CD14-positive monocyte (primary cell): ENCODE measurements around the gene EPHA2. TPM values are rescaled to one million over a fixed set of nuclear protein-coding genes. Genes with fewer than 3 reads are reported as not detected.

Experiments used
- DNase-seq, 3 donors: peaks; one replicate each; pipeline ENCODE4 v3.0.0-alpha.2; 2011 to 2022
- H2AFZ ChIP-seq: 2 replicates; pipeline ENCODE4 v1.6.0; 2012; ENCODE audit warnings: mild to moderate bottlenecking, low read depth, low read length, inconsistent platforms; ENCODE audit not compliant: insufficient read depth, poor library complexity, severe bottlenecking
- H3K27ac ChIP-seq, 2 donors: 1 replicate in 1 of 2; 2 replicates in 1 of 2; pipeline ENCODE4 v1.5.1; 2012 to 2013; ENCODE audit warnings: low read length in 2 of 2, control low read depth in 1 of 2, inconsistent platforms in 1 of 2, low read depth in 1 of 2, mild to moderate bottlenecking in 1 of 2
- H3K27me3 ChIP-seq, 2 donors: one replicate each; pipeline versions ENCODE4 v1.6.0 to v1.6.1; 2011 to 2013; ENCODE audit warnings: low read length in 2 of 2; ENCODE audit not compliant: control insufficient read depth in 2 of 2, insufficient read depth in 2 of 2
- H3K36me3 ChIP-seq, 2 donors: replicated peaks in 1 of 2; 1 replicate in 1 of 2; 2 replicates in 1 of 2; pipeline versions ENCODE4 v1.5.1 to v1.6.1; 2012 to 2013; ENCODE audit warnings: low read length in 2 of 2, control low read depth in 1 of 2, inconsistent platforms in 1 of 2, mild to moderate bottlenecking in 1 of 2; ENCODE audit not compliant: insufficient read depth in 2 of 2, control insufficient read depth in 1 of 2
- H3K4me1 ChIP-seq, 2 donors: 1 replicate in 1 of 2; 2 replicates in 1 of 2; pipeline versions ENCODE4 v1.5.1 to v1.6.1; 2012 to 2013; ENCODE audit warnings: low read length in 2 of 2, control low read depth in 1 of 2, inconsistent platforms in 1 of 2, mild to moderate bottlenecking in 1 of 2, moderate library complexity in 1 of 2; ENCODE audit not compliant: insufficient read depth in 2 of 2, control insufficient read depth in 1 of 2
- H3K4me2 ChIP-seq: replicated peaks from 2 replicates; pipeline ENCODE3; 2012; ENCODE audit warnings: low read length, moderate library complexity, mild to moderate bottlenecking; ENCODE audit not compliant: poor library complexity, severe bottlenecking; ENCODE audit errors: extremely low read depth
- H3K4me3 ChIP-seq, 3 experiments: fragments of 200-600 bp in 1 of 3; sonication (generic) in 1 of 3; replicated peaks in 1 of 3; 1 replicate in 2 of 3; 2 replicates in 1 of 3; pipeline ENCODE4 v1.5.1; 2011 to 2013; ENCODE audit warnings: low read length in 3 of 3, mild to moderate bottlenecking in 3 of 3, control low read depth in 2 of 3, low read depth in 2 of 3, inconsistent platforms in 1 of 3, moderate library complexity in 1 of 3
- H3K79me2 ChIP-seq: 2 replicates; pipeline ENCODE4 v1.6.0; 2012; ENCODE audit warnings: mild to moderate bottlenecking, control low read depth, inconsistent platforms, low read length, moderate library complexity; ENCODE audit not compliant: insufficient read depth
- H3K9ac ChIP-seq: 2 replicates; pipeline ENCODE4 v1.6.0; 2017; ENCODE audit warnings: low read length, mild to moderate bottlenecking; ENCODE audit not compliant: insufficient read depth, poor library complexity, severe bottlenecking
- H3K9me3 ChIP-seq, 2 donors: replicated peaks in 1 of 2; 1 replicate in 1 of 2; 2 replicates in 1 of 2; pipeline versions ENCODE4 v1.5.1 to v1.6.1; 2012 to 2013; ENCODE audit warnings: low read length in 2 of 2, control low read depth in 1 of 2; ENCODE audit not compliant: control insufficient read depth in 1 of 2, insufficient read depth in 1 of 2
- H4K20me1 ChIP-seq: 2 replicates; pipeline ENCODE4 v1.6.0; 2012; ENCODE audit warnings: mild to moderate bottlenecking, low read length, control low read depth, moderate library complexity; ENCODE audit not compliant: insufficient read depth
- H3K27ac Mint-ChIP-seq, 7 donors: one replicate each; pipeline ENCODE4 v1.8.0; 2020; ENCODE audit warnings: mild to moderate bottlenecking in 7 of 7, mixed read lengths in 7 of 7, moderate library complexity in 6 of 7, inconsistent platforms in 2 of 7
- H3K27me3 Mint-ChIP-seq, 3 donors: one replicate each; pipeline ENCODE4 v1.8.0; 2021 to 2022; ENCODE audit warnings: low read depth in 3 of 3, mild to moderate bottlenecking in 3 of 3, mixed read lengths in 3 of 3, moderate library complexity in 3 of 3, inconsistent platforms in 1 of 3
- H3K36me3 Mint-ChIP-seq, 2 donors: one replicate each; pipeline ENCODE4 v1.8.0; 2020; ENCODE audit warnings: mixed read lengths in 2 of 2, inconsistent platforms in 1 of 2, mild to moderate bottlenecking in 1 of 2
- H3K4me1 Mint-ChIP-seq: one replicate; pipeline ENCODE4 v1.8.0; 2020; ENCODE audit warnings: mild to moderate bottlenecking, mixed read lengths
- H3K4me3 Mint-ChIP-seq, 2 donors: one replicate each; pipeline ENCODE4 v1.8.0; 2020; ENCODE audit warnings: mild to moderate bottlenecking in 2 of 2, mixed read lengths in 2 of 2, moderate library complexity in 1 of 2
- H3K9me3 Mint-ChIP-seq, 7 donors: one replicate each; pipeline ENCODE4 v1.8.0; 2020 to 2022; ENCODE audit warnings: mixed read lengths in 7 of 7, mild to moderate bottlenecking in 6 of 7, moderate library complexity in 6 of 7, inconsistent platforms in 2 of 7
- WGBS: methylation state at CpG from one replicate; pipeline ENCODE4 v1.1.5; 2013; ENCODE audit warnings: missing lambda C conversion rate; ENCODE audit not compliant: insufficient coverage; 5-methylcytosine and 5-hydroxymethylcytosine counted together
- intact Hi-C, 2 donors: fragments of 100-400 bp; cut with micrococcal nuclease; formaldehyde crosslinking; loops; one replicate each; pipeline versions ENCODE4 v1.15.0 to v1.15.1; 2023
- polyA plus RNA-seq, 3 donors: library from polyadenylated mRNA; depleted of rRNA in 1 of 3; unstranded in 2 of 3; stranded (reverse) in 1 of 3; fragments of 300-500 nt in 2 of 3; fragments of >200 nt in 1 of 3; fragmentation: Illumina TruSeq in 2 of 3; gene quantifications; 1 replicate in 2 of 3; 2 replicates in 1 of 3; pipeline ENCODE4 v1.2.3, GENCODE V29; 2012 to 2021
- TF ChIP-seq, protein P1 (sequence below): fragments of 200-600 bp; IDR thresholded peaks from one replicate; pipeline ENCODE4 v1.8.0; 2022; ENCODE audit warnings: antibody characterized with exemption, mild to moderate bottlenecking

The EPHA2 gene
- polyA plus RNA-seq, 3 donors: 0.03 TPM; not detected in 2

- DNase-seq: no peak
- no peaks in the 10 kb centered on the region for H3K4me1 ChIP-seq
These were observed 67.4 kb downstream of the EPHA2 start for GRCh38 chr1:16088351-16088911.

DNA sequence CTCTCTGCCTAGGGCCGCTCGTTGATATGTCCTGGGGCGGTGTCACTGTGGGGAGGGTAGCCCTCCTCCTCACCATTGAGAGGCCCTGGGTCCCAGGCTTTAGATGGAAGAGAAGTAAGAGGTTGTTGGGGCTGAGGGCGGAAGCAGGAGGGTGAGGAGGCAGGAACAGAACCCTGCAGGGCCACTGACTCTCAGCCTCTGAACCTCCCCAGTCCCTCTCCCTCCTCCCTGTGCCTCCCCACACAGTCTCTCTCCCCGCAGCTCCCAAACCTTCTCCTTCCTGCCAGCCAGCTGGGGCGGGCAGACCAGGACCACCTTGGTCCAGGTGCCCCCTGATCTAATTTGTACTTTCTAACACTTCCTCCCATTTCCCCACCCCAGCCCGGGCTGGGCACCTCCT, 68.1 kb downstream of the EPHA2 start:
- intact Hi-C loops: loop anchor here in 1 of 2 donors (10.0 kb wide), 1 partner anchor 157 kb away; no protein-coding TSS in a partner anchor
- no peak for DNase-seq
- H3K36me3 ChIP-seq: no peaks in the 10 kb centered on the region
- no peaks in the 10 kb centered on the region for H3K9me3 Mint-ChIP-seq
- no peak overlapping the region for H3K4me3 ChIP-seq
- no peaks in the 10 kb centered on the region for H3K9me3 ChIP-seq
- no CpG with 5 or more reads among the region's 7 CpGs for WGBS
- no peak overlapping the region for H3K4me3 Mint-ChIP-seq
- no peak overlapping the region for H3K27ac ChIP-seq
- no peaks in the 10 kb centered on the region for H4K20me1 ChIP-seq
- H3K27me3 Mint-ChIP-seq: peaks cover 3 to 5% (median 3%) of the 10 kb centered on the region in 3 donors
- no peak overlapping the region for H2AFZ ChIP-seq
- no peak overlapping the region for H3K9ac ChIP-seq
- H3K79me2 ChIP-seq: no peaks in the 10 kb centered on the region
- TF ChIP-seq, protein P1, sequence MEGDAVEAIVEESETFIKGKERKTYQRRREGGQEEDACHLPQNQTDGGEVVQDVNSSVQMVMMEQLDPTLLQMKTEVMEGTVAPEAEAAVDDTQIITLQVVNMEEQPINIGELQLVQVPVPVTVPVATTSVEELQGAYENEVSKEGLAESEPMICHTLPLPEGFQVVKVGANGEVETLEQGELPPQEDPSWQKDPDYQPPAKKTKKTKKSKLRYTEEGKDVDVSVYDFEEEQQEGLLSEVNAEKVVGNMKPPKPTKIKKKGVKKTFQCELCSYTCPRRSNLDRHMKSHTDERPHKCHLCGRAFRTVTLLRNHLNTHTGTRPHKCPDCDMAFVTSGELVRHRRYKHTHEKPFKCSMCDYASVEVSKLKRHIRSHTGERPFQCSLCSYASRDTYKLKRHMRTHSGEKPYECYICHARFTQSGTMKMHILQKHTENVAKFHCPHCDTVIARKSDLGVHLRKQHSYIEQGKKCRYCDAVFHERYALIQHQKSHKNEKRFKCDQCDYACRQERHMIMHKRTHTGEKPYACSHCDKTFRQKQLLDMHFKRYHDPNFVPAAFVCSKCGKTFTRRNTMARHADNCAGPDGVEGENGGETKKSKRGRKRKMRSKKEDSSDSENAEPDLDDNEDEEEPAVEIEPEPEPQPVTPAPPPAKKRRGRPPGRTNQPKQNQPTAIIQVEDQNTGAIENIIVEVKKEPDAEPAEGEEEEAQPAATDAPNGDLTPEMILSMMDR: no peak
- no peak overlapping the region for H3K4me2 ChIP-seq
- no peak overlapping the region for H3K27ac Mint-ChIP-seq
- H3K4me1 ChIP-seq: no peaks in the 10 kb centered on the region
- no peaks in the 10 kb centered on the region for H3K36me3 Mint-ChIP-seq
- peaks cover 4% of the 10 kb centered on the region for H3K4me1 Mint-ChIP-seq
- H3K27me3 ChIP-seq: no peaks in the 10 kb centered on the region

More at GRCh38 chr1:16088351-16088911, 67.4 kb downstream of the EPHA2 start:
- no peak overlapping the region for H3K4me2 ChIP-seq
- 86% methylated on average over 16 of the region's 17 CpGs for WGBS
- Mint-ChIP-seq H3K27ac (no peak overlapping the region), H3K4me1 (peaks cover 4% of the 10 kb centered on the region), H3K4me3 (peak overlapping the region in 1 of 2 donors; percentile 4), H3K36me3 (no peaks in the 10 kb centered on the region), H3K9me3 (no peaks in the 10 kb centered on the region), H3K27me3 (peaks cover 3 to 5% (median 4%) of the 10 kb centered on the region in 3 donors)
- H3K9ac ChIP-seq: no peak overlapping the region
- TF ChIP-seq, protein P1: no peak
- no peaks in the 10 kb centered on the region for H3K79me2 ChIP-seq
- intact Hi-C loops: loop anchor here in 1 of 2 donors (10.0 kb wide), 1 partner anchor 156 kb away; no protein-coding TSS in a partner anchor
- no peak overlapping the region for H3K27ac ChIP-seq
- no peaks in the 10 kb centered on the region for H3K36me3 ChIP-seq
- H3K4me3 ChIP-seq: no peak overlapping the region
- H2AFZ ChIP-seq: no peak overlapping the region
- H4K20me1 ChIP-seq: no peaks in the 10 kb centered on the region
- no peaks in the 10 kb centered on the region for H3K27me3 ChIP-seq
- H3K9me3 ChIP-seq: no peaks in the 10 kb centered on the region
